Neural cell (in vitro differentiated cells): Measurements from ENCODE around the gene PHACTR1. TPM values are rescaled to one million over a fixed set of nuclear protein-coding genes. Genes with fewer than 3 reads are reported as not detected.
A peak's percentile ranks its signal among the peaks of the same experiment; 100 is the strongest.

ENCODE experiments used
- H2AFZ ChIP-seq: fragments of 200-600, 300-800 bp; sonication (generic), shearing (Covaris generic); 2 replicates; pipeline ENCODE4 v1.6.0; 2014; ENCODE audit warnings: low read depth, mild to moderate bottlenecking, antibody characterized with exemption, low read length, moderate library complexity
- H3F3A ChIP-seq: fragments of 200-600 bp; shearing (Covaris generic); 2 replicates; pipeline ENCODE4 v1.6.1; 2016; ENCODE audit warnings: mild to moderate bottlenecking, moderate library complexity, mixed read lengths, antibody characterized with exemption, low read length; ENCODE audit not compliant: insufficient read depth, poor library complexity, severe bottlenecking
- H3K27ac ChIP-seq: fragments of 200-600, 300-800 bp; sonication (generic), shearing (Covaris generic); 2 replicates; pipeline ENCODE4 v1.5.1; 2014; ENCODE audit warnings: mild to moderate bottlenecking, low read length, moderate library complexity
- H3K27me3 ChIP-seq: fragments of 300-800, 200-600 bp; sonication (generic), shearing (Covaris generic); 2 replicates; pipeline ENCODE4 v1.6.0; 2014; ENCODE audit warnings: mild to moderate bottlenecking, low read depth, low read length, moderate library complexity; ENCODE audit not compliant: insufficient read depth
- H3K36me3 ChIP-seq: fragments of 300-800, 200-600 bp; sonication (generic), shearing (Covaris generic); 2 replicates; pipeline ENCODE4 v1.5.1; 2014; ENCODE audit warnings: mild to moderate bottlenecking, antibody characterized with exemption, low read length, moderate library complexity; ENCODE audit not compliant: insufficient read depth
- H3K4me2 ChIP-seq: fragments of 300-800, 200-600 bp; sonication (generic), shearing (Covaris generic); 2 replicates; pipeline ENCODE4 v1.6.0; 2014; ENCODE audit warnings: mild to moderate bottlenecking, low read length
- H3K4me3 ChIP-seq: fragments of 300-800, 200-600 bp; sonication (generic), shearing (Covaris generic); 2 replicates; pipeline ENCODE4 v1.5.1; 2014; ENCODE audit warnings: mild to moderate bottlenecking, low read length, moderate library complexity
- H3K79me2 ChIP-seq: fragments of 200-600 bp; shearing (Covaris generic); replicated peaks from 2 replicates; pipeline ENCODE4 v1.6.0; 2014; ENCODE audit warnings: mild to moderate bottlenecking, low read length, moderate library complexity; ENCODE audit not compliant: insufficient read depth
- H3K9ac ChIP-seq: fragments of 300-800, 200-600 bp; sonication (generic), shearing (Covaris generic); 2 replicates; pipeline ENCODE4 v1.6.1; 2016; ENCODE audit warnings: mild to moderate bottlenecking, low read length, mixed read lengths
- H3K9me2 ChIP-seq: fragments of 200-600 bp; shearing (Covaris generic); 2 replicates; pipeline ENCODE4 v1.6.1; 2016; ENCODE audit warnings: mild to moderate bottlenecking, low read length, mixed read lengths; ENCODE audit not compliant: insufficient read depth
- H3K9me3 ChIP-seq: fragments of 200-600, 300-800 bp; sonication (generic), shearing (Covaris generic); 2 replicates; pipeline ENCODE4 v1.6.1; 2016; ENCODE audit warnings: mild to moderate bottlenecking, mixed run types, low read length, moderate library complexity, mixed read lengths
- H4K20me1 ChIP-seq: fragments of 200-600 bp; shearing (Covaris generic); 2 replicates; pipeline ENCODE4 v1.6.1; 2016; ENCODE audit warnings: mild to moderate bottlenecking, mixed run types; ENCODE audit not compliant: insufficient read depth
- EP300 ChIP-seq: fragments of 450-650 bp; conservative IDR thresholded peaks from 2 replicates; pipeline ENCODE4 v1.6.1; 2014; ENCODE audit warnings: antibody characterized with exemption, mild to moderate bottlenecking, moderate library complexity; ENCODE audit not compliant: poor library complexity, severe bottlenecking
- EZH2 ChIP-seq: fragments of 200-600, 300-800 bp; shearing (Covaris generic), sonication (generic); IDR thresholded peaks from 2 replicates; pipeline ENCODE4 v1.6.1; 2014; ENCODE audit warnings: antibody characterized with exemption, low read length, borderline replicate concordance, mild to moderate bottlenecking; ENCODE audit not compliant: insufficient read depth, poor library complexity, severe bottlenecking
- MXI1 ChIP-seq: fragments of 450-650 bp; conservative IDR thresholded peaks from 2 replicates; pipeline ENCODE4 v1.6.1; 2014; ENCODE audit warnings: antibody characterized with exemption, mild to moderate bottlenecking; ENCODE audit not compliant: poor library complexity, severe bottlenecking
- POLR2AphosphoS5 ChIP-seq: IDR thresholded peaks from 2 replicates; pipeline ENCODE4 v1.6.1; 2012
- RAD21 ChIP-seq: fragments of 450-650 bp; conservative IDR thresholded peaks from 2 replicates; pipeline ENCODE4 v1.6.1; 2014; ENCODE audit warnings: antibody characterized with exemption, mild to moderate bottlenecking, moderate library complexity
- SMC3 ChIP-seq: fragments of 450-650 bp; conservative IDR thresholded peaks from 2 replicates; pipeline ENCODE4 v1.6.1; 2014; ENCODE audit warnings: antibody characterized with exemption, mild to moderate bottlenecking, moderate library complexity; ENCODE audit not compliant: poor library complexity
- TAF1 ChIP-seq: IDR thresholded peaks from 2 replicates; pipeline ENCODE4 v1.6.1; 2012; ENCODE audit warnings: low read depth
- polyA plus RNA-seq: library from polyadenylated mRNA; depleted of rRNA; stranded (reverse); fragments of >200 nt; gene quantifications from 2 replicates; pipeline ENCODE4 v1.2.3, GENCODE V29; 2014
- TF ChIP-seq, protein P1 (sequence below): fragments of 450-650 bp; IDR thresholded peaks from 2 replicates; pipeline ENCODE4 v1.5.1; 2014; ENCODE audit warnings: antibody characterized with exemption, mild to moderate bottlenecking, moderate library complexity; ENCODE audit not compliant: poor library complexity, severe bottlenecking
- TF ChIP-seq, protein P2 (sequence below): IDR thresholded peaks from 2 replicates; pipeline ENCODE4 v1.6.1; 2012; ENCODE audit warnings: borderline replicate concordance

Gene PHACTR1
- polyA plus RNA-seq, 1 donor from 2014 or later: 7.8 TPM

DNA sequence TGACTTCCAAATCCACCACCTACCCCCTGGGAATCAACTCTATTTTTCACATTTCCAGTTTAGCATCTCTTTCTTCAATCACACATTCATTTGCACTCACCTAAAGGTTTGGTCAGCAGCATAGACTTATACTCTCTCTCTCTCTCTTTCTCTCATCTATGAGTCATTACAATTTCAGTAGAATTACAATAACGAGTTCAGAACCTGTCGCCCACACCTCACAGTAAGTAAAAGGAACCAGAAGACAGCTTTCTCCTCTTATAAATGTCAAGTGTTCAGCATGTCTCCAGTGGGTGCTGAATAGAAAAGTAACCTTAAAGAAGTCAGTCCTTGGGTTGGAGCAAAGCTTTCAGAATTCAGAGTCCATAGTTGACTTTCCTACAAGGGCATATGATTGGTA lies 1.1 kb upstream of the PHACTR1 start:
- H3K4me2 ChIP-seq: no peak overlapping the region
- H4K20me1 ChIP-seq: no peaks in the 10 kb centered on the region
- H3K9ac ChIP-seq: no peak overlapping the region
- H3K79me2 ChIP-seq: no peaks in the 10 kb centered on the region
- no peak overlapping the region for H3K27ac ChIP-seq
- TF ChIP-seq EZH2 (no peak), EP300 (no peak), SMC3 (no peak), POLR2AphosphoS5 (no peak), RAD21 (no peak), MXI1 (no peak), TAF1 (no peak)
- TF ChIP-seq, protein P1, sequence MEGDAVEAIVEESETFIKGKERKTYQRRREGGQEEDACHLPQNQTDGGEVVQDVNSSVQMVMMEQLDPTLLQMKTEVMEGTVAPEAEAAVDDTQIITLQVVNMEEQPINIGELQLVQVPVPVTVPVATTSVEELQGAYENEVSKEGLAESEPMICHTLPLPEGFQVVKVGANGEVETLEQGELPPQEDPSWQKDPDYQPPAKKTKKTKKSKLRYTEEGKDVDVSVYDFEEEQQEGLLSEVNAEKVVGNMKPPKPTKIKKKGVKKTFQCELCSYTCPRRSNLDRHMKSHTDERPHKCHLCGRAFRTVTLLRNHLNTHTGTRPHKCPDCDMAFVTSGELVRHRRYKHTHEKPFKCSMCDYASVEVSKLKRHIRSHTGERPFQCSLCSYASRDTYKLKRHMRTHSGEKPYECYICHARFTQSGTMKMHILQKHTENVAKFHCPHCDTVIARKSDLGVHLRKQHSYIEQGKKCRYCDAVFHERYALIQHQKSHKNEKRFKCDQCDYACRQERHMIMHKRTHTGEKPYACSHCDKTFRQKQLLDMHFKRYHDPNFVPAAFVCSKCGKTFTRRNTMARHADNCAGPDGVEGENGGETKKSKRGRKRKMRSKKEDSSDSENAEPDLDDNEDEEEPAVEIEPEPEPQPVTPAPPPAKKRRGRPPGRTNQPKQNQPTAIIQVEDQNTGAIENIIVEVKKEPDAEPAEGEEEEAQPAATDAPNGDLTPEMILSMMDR: no peak
- TF ChIP-seq, protein P2, sequence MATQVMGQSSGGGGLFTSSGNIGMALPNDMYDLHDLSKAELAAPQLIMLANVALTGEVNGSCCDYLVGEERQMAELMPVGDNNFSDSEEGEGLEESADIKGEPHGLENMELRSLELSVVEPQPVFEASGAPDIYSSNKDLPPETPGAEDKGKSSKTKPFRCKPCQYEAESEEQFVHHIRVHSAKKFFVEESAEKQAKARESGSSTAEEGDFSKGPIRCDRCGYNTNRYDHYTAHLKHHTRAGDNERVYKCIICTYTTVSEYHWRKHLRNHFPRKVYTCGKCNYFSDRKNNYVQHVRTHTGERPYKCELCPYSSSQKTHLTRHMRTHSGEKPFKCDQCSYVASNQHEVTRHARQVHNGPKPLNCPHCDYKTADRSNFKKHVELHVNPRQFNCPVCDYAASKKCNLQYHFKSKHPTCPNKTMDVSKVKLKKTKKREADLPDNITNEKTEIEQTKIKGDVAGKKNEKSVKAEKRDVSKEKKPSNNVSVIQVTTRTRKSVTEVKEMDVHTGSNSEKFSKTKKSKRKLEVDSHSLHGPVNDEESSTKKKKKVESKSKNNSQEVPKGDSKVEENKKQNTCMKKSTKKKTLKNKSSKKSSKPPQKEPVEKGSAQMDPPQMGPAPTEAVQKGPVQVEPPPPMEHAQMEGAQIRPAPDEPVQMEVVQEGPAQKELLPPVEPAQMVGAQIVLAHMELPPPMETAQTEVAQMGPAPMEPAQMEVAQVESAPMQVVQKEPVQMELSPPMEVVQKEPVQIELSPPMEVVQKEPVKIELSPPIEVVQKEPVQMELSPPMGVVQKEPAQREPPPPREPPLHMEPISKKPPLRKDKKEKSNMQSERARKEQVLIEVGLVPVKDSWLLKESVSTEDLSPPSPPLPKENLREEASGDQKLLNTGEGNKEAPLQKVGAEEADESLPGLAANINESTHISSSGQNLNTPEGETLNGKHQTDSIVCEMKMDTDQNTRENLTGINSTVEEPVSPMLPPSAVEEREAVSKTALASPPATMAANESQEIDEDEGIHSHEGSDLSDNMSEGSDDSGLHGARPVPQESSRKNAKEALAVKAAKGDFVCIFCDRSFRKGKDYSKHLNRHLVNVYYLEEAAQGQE: no peak
- no peak overlapping the region for H3K4me3 ChIP-seq
- no peak overlapping the region for H2AFZ ChIP-seq
- H3K36me3 ChIP-seq: no peaks in the 10 kb centered on the region
- H3K9me2 ChIP-seq: no peaks in the 10 kb centered on the region
- H3K27me3 ChIP-seq: peaks cover 3% of the 10 kb centered on the region
- no peaks in the 10 kb centered on the region for H3K9me3 ChIP-seq
- H3F3A ChIP-seq: peaks cover 4% of the 10 kb centered on the region

DNA sequence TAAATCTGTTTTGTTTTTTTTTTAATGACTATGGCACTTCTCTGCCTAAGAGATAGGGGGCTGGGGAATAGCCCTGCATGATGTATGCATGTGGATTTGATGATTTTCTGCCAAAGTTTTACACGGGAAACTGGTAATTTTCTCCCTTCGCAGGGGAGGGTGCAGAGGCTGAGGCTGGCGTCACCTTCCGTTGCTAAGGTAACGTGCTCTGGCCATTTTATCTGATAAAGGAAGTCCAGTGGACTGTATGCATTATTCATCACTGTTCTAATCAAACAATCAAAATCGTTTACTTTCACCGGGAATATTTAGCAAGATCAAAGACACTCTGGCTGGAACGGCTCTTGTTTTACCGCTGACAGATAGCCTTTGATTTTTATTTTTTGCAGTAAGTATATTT lies 789 bp downstream of the PHACTR1 start:
- TF ChIP-seq, protein P1: peak; percentile 13
- no peak for TF ChIP-seq TAF1
- H3K9ac ChIP-seq: no peak overlapping the region
- H3K79me2 ChIP-seq: no peaks in the 10 kb centered on the region
- H3K9me3 ChIP-seq: no peaks in the 10 kb centered on the region
- H3K9me2 ChIP-seq: no peaks in the 10 kb centered on the region
- no peak overlapping the region for H3K27ac ChIP-seq
- peak overlapping the region; percentile 33 for H3K4me2 ChIP-seq
- no peak overlapping the region for H2AFZ ChIP-seq
- peaks cover 4% of the 10 kb centered on the region for H3F3A ChIP-seq
- H4K20me1 ChIP-seq: no peaks in the 10 kb centered on the region
- H3K36me3 ChIP-seq: no peaks in the 10 kb centered on the region
- peak overlapping the region; percentile 41 for H3K4me3 ChIP-seq
- H3K27me3 ChIP-seq: peaks cover 6% of the 10 kb centered on the region
